GM23338 (cell line): Measurements from ENCODE around the gene CDC23. TPM values are rescaled to one million over a fixed set of nuclear protein-coding genes. Genes with fewer than 3 reads are reported as not detected.

Experiments
- ATAC-seq: fragments of 200-7000 bp; cut with Tn5 transposase; 3 replicates; pipeline ENCODE4 v1.9.1; 2020
- DNase-seq: peaks from one replicate; pipeline ENCODE4 v3.0.0-alpha.2; 2015; ENCODE audit warnings: low spot score
- H2AFZ ChIP-seq: fragments of 200-600 bp; sonication (generic); 2 replicates; pipeline ENCODE4 v1.8.0; 2016; ENCODE audit warnings: antibody characterized with exemption, mild to moderate bottlenecking, moderate library complexity
- H3F3A ChIP-seq: fragments of 200-600 bp; sonication (generic); replicated peaks from 2 replicates; pipeline ENCODE4 v1.8.0; 2017; ENCODE audit warnings: antibody characterized with exemption, mixed run types, low read depth
- H3K27ac ChIP-seq: fragments of 200-600 bp; sonication (generic); 2 replicates; pipeline ENCODE4 v1.6.1; 2016; ENCODE audit warnings: low read depth
- H3K27me3 ChIP-seq: fragments of 200-600 bp; sonication (generic); 2 replicates; pipeline ENCODE4 v1.8.0; 2016; ENCODE audit warnings: mild to moderate bottlenecking, mixed run types, moderate library complexity; ENCODE audit not compliant: insufficient read depth
- H3K36me3 ChIP-seq: fragments of 200-600 bp; sonication (generic); 2 replicates; pipeline ENCODE4 v1.8.0; 2016; ENCODE audit warnings: mild to moderate bottlenecking; ENCODE audit not compliant: insufficient read depth
- H3K4me1 ChIP-seq: fragments of 200-600 bp; sonication (generic); 2 replicates; pipeline ENCODE4 v1.8.0; 2016; ENCODE audit warnings: mild to moderate bottlenecking, moderate library complexity; ENCODE audit not compliant: insufficient read depth
- H3K4me2 ChIP-seq: fragments of 200-600 bp; sonication (generic); 2 replicates; pipeline ENCODE4 v1.7.1; 2017; ENCODE audit warnings: mixed run types
- H3K4me3 ChIP-seq: fragments of 200-600 bp; sonication (generic); 2 replicates; pipeline ENCODE4 v1.6.1; 2016; ENCODE audit warnings: mixed run types
- H3K79me2 ChIP-seq: fragments of 200-600 bp; sonication (generic); replicated peaks from 2 replicates; pipeline ENCODE4 v1.8.0; 2017; ENCODE audit warnings: mild to moderate bottlenecking; ENCODE audit not compliant: insufficient read depth
- H3K9me2 ChIP-seq: fragments of 200-600 bp; sonication (generic); 2 replicates; pipeline ENCODE4 v1.8.0; 2017; ENCODE audit not compliant: insufficient read depth
- H4K20me1 ChIP-seq: fragments of 200-600 bp; sonication (generic); replicated peaks from 2 replicates; pipeline ENCODE4 v1.8.0; 2017; ENCODE audit warnings: mild to moderate bottlenecking; ENCODE audit not compliant: insufficient read depth
- H3K27ac Mint-ChIP-seq: 2 replicates; pipeline ENCODE4 v1.8.0; 2020; ENCODE audit warnings: inconsistent platforms, mild to moderate bottlenecking, moderate library complexity, mixed read lengths
- H3K27me3 Mint-ChIP-seq: 3 replicates; pipeline ENCODE4 v1.8.0; 2022; ENCODE audit warnings: low read depth, mild to moderate bottlenecking, moderate library complexity, mixed read lengths, inconsistent platforms; ENCODE audit not compliant: insufficient read depth, poor library complexity
- H3K36me3 Mint-ChIP-seq: 3 replicates; pipeline ENCODE4 v1.8.0; 2021; ENCODE audit warnings: low read depth, mild to moderate bottlenecking, inconsistent platforms, moderate library complexity, mixed read lengths
- H3K4me1 Mint-ChIP-seq: 3 replicates; pipeline ENCODE4 v1.8.0; 2020; ENCODE audit warnings: mild to moderate bottlenecking, inconsistent platforms, mixed read lengths
- H3K4me3 Mint-ChIP-seq: 3 replicates; pipeline ENCODE4 v1.8.0; 2021; ENCODE audit warnings: moderate library complexity, mild to moderate bottlenecking, inconsistent platforms, mixed read lengths
- H3K9me3 Mint-ChIP-seq: 3 replicates; pipeline ENCODE4 v1.8.0; 2020; ENCODE audit warnings: moderate library complexity, mild to moderate bottlenecking, inconsistent platforms, mixed read lengths
- CREB1 ChIP-seq: fragments of 250-450 bp; sonication (Bioruptor Pico); IDR thresholded peaks from 2 replicates; pipeline ENCODE4 v1.5.0; 2020; ENCODE audit warnings: low read depth, mild to moderate bottlenecking, moderate library complexity
- CTCF ChIP-seq, 2 experiments: fragments of 200-600 bp in 1 of 2; sonication (generic) in 1 of 2; conservative IDR thresholded peaks; 2 replicates each; pipeline versions ENCODE4 v1.5.1 to v1.6.1; 2016 to 2017; ENCODE audit warnings: antibody characterized with exemption in 2 of 2, low read depth in 2 of 2, mild to moderate bottlenecking in 2 of 2, moderate library complexity in 1 of 2
- ETS1 ChIP-seq: IDR thresholded peaks from 2 replicates; pipeline ENCODE4 v1.6.1; 2016; ENCODE audit warnings: antibody characterized with exemption
- EZH2 ChIP-seq: fragments of 200-600 bp; sonication (generic); IDR thresholded peaks from one replicate; pipeline ENCODE4 v1.8.0; 2017; ENCODE audit warnings: antibody characterized with exemption, mild to moderate bottlenecking, low read depth; ENCODE audit not compliant: unreplicated experiment
- EZH2phosphoT487 ChIP-seq: fragments of 200-600 bp; sonication (generic); IDR thresholded peaks from one replicate; pipeline ENCODE4 v1.8.1; 2018; ENCODE audit warnings: antibody characterized with exemption; ENCODE audit not compliant: unreplicated experiment
- JUNB ChIP-seq: IDR thresholded peaks from one replicate; pipeline ENCODE4 v1.6.1; 2016; ENCODE audit warnings: antibody characterized with exemption; ENCODE audit not compliant: unreplicated experiment
- NANOG ChIP-seq: IDR thresholded peaks from 2 replicates; pipeline ENCODE4 v1.6.1; 2016; ENCODE audit warnings: antibody characterized with exemption, borderline replicate concordance
- POLR2AphosphoS5 ChIP-seq: IDR thresholded peaks from 2 replicates; pipeline ENCODE4 v1.6.1; 2016; ENCODE audit warnings: antibody characterized with exemption, low read depth
- REST ChIP-seq: IDR thresholded peaks from one replicate; pipeline ENCODE4 v1.6.1; 2018; ENCODE audit warnings: antibody characterized with exemption; ENCODE audit not compliant: unreplicated experiment
- STAT1 ChIP-seq: IDR thresholded peaks from one replicate; pipeline ENCODE4 v1.6.1; 2016; ENCODE audit warnings: antibody characterized with exemption; ENCODE audit not compliant: unreplicated experiment
- ZNF114 ChIP-seq: fragments of 250-450 bp; sonication (Bioruptor Pico); IDR thresholded peaks from 2 replicates; pipeline ENCODE4 v1.5.0; 2020; ENCODE audit warnings: mild to moderate bottlenecking, moderate library complexity
- ZNF331 ChIP-seq: fragments of 250-450 bp; sonication (Bioruptor Pico); IDR thresholded peaks from 2 replicates; pipeline ENCODE4 v1.5.0; 2020; ENCODE audit warnings: low read depth, mild to moderate bottlenecking, moderate library complexity
- ZNF462 ChIP-seq: fragments of 250-450 bp; sonication (Bioruptor Pico); IDR thresholded peaks from 2 replicates; pipeline ENCODE4 v1.5.0; 2020; ENCODE audit warnings: mild to moderate bottlenecking, moderate library complexity
- polyA plus RNA-seq: library from polyadenylated mRNA; unstranded; fragments of >200 nt; fragmentation: Nextera tagmentation; extraction: Ambion mirVana; gene quantifications from 2 replicates; pipeline ENCODE4 v1.2.1, GENCODE V29; 2016
- total RNA-seq: library from RNA; depleted of rRNA; stranded (reverse); fragments of >200 nt; shearing (Covaris generic); gene quantifications from 2 replicates; pipeline ENCODE4 v1.2.3, GENCODE V29; 2014

The CDC23 gene
- total and polyA plus RNA-seq, 2 experiments from 2014 or later, result 28.0 to 45.9 TPM

DNA sequence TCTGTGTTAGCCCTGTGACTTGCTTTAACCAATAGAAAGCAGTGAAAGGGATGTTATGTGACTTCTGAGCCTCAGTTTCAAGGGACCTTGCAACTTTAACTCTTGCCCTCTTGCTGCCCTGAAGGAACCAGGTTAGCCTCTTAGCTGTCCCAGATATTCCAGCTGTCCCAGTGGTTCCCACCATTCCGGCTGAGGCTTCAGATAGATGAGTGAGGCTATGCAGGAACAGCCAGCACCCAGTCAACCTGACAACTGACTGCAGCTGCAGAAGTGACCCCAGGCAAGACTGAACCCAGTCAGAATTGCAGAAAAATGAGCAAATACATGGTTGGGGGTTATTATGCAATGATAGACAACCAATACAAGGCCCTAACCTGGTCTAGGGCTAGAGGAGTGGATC, 10.4 kb upstream of the CDC23 start (continued):
- TF ChIP-seq EZH2, result no peak
- TF ChIP-seq JUNB, result no peak

- H3K36me3 Mint-ChIP-seq, result no peaks in the 10 kb centered on the region
- Histone ChIP-seq H3K36me3 (no peaks in the 10 kb centered on the region), H3K4me2 (no peak overlapping the region), H3F3A (no peaks in the 10 kb centered on the region), H2AFZ (no peak overlapping the region), H3K4me3 (no peak overlapping the region), H3K9me2 (no peaks in the 10 kb centered on the region; the same call in 1 of the 2 replicates), H3K27me3 (no peaks in the 10 kb centered on the region), H3K79me2 (peaks cover 12% of the 10 kb centered on the region), H3K27ac (no peak overlapping the region), H4K20me1 (no peaks in the 10 kb centered on the region), H3K4me1 (peaks cover 5% of the 10 kb centered on the region; the same call in 1 of the 2 replicates)
- TF ChIP-seq POLR2AphosphoS5 (no peak), ZNF114 (CRISPR knock-in tag) (no peak), REST (no peak), NANOG (no peak), ETS1 (no peak), EZH2 (no peak), EZH2phosphoT487 (no peak), ZNF462 (no peak), ZNF331 (no peak), STAT1 (no peak), CREB1 (CRISPR knock-in tag) (no peak), CTCF (conservative IDR thresholded peaks at IDR 0.05; ENCODE audit: low read depth in 2 of 2) (no peak), JUNB (no peak)
- peaks cover 4% of the 10 kb centered on the region; the same call in 2 of the 3 replicates for H3K4me1 Mint-ChIP-seq
- ATAC-seq (no peak), DNase-seq (no peak)
- H3K4me3 Mint-ChIP-seq, result no peak overlapping the region
- peaks cover 12% of the 10 kb centered on the region for H3K27me3 Mint-ChIP-seq
- no peak overlapping the region for H3K27ac Mint-ChIP-seq
- H3K9me3 Mint-ChIP-seq, result peaks cover 25% of the 10 kb centered on the region; the same call in 2 of the 3 replicates
Observed at GRCh38 chr5:138216799-138217198, 3.7 kb upstream of the CDC23 start.
